Left renal cortex interstitium (tissue), 4 donors: ENCODE measurements around the gene PRM3. TPM values are rescaled to one million over a fixed set of nuclear protein-coding genes. Genes with fewer than 3 reads are reported as not detected.

ENCODE experiments used
- DNase-seq, 4 donors: peaks; one replicate each; pipeline ENCODE4 v3.0.0-alpha.2; 2013; ENCODE audit warnings: low read depth in 4 of 4, low spot score in 2 of 4, missing footprints in 1 of 4
- polyA plus RNA-seq, 4 donors: library from polyadenylated mRNA; unstranded; fragments of 120-200 nt; gene quantifications; one replicate each; pipeline ENCODE4 v1.2.1, GENCODE V29; 2013; ENCODE audit not compliant: insufficient read length in 4 of 4

The PRM3 gene
- not detected for polyA plus RNA-seq

- no peak for DNase-seq
Measured at GRCh38 chr16:11272921-11273720, at the start of gene PRM3. TSS of gene PRM3 (minus strand) at chr16:11273629. CDS start at chr16:11273595, 34 bp downstream.

GRCh38 chr16:11322823-11323222, 49.4 kb upstream of the PRM3 start:
- DNase-seq = no peak

GRCh38 chr16:11321662-11322061, 48.2 kb upstream of the PRM3 start:
- DNase-seq = no peak

- DNase-seq = no peak
Measured at GRCh38 chr16:11320170-11320569, 46.7 kb upstream of the PRM3 start.

- DNase-seq = no peak
Measured at GRCh38 chr16:11319529-11320146, 46.2 kb upstream of the PRM3 start.

GRCh38 chr16:11318817-11319216, 45.4 kb upstream of the PRM3 start:
- no peak for DNase-seq

- no peak for DNase-seq
Measured at GRCh38 chr16:11316331-11317015, 43.0 kb upstream of the PRM3 start.

- DNase-seq = no peak
Measured at GRCh38 chr16:11315510-11315909, 42.1 kb upstream of the PRM3 start.

- no peak for DNase-seq
Measured at GRCh38 chr16:11314309-11314894, 41.0 kb upstream of the PRM3 start.

GRCh38 chr16:11313493-11314308, 40.3 kb upstream of the PRM3 start:
- no peak for DNase-seq

- DNase-seq = no peak
Measured at GRCh38 chr16:11312718-11313492, 39.5 kb upstream of the PRM3 start.

- DNase-seq = no peak
Measured at GRCh38 chr16:11310997-11311561, 37.6 kb upstream of the PRM3 start.

GRCh38 chr16:11310634-11310977, 37.2 kb upstream of the PRM3 start:
- no peak for DNase-seq

GRCh38 chr16:11309895-11310633, 36.6 kb upstream of the PRM3 start:
- DNase-seq = no peak

GRCh38 chr16:11308493-11309283, 35.3 kb upstream of the PRM3 start:
- no peak for DNase-seq

- DNase-seq = no peak
Measured at GRCh38 chr16:11307639-11308492, 34.4 kb upstream of the PRM3 start.
